GM21390 (cell line): Measurements from ENCODE around the gene MAGIX.
A peak's percentile ranks its signal among the peaks of the same experiment; 100 is the strongest.
"Not testable (repeated sequence)": the region's sequence is repeated elsewhere in the genome, so short reads cannot be mapped to it uniquely, and the experiment has no call there.

Experiments
- ATAC-seq: cut with Tn5 transposase; IDR thresholded peaks from one replicate; pipeline ENCODE4 v1.9.1; 2021; ENCODE audit not compliant: unreplicated experiment

The MAGIX gene

GRCh38 chrX:49162620-49163019, at the start of gene MAGIX:
MAGIX (plus strand) TSS chrX:49162758; CDS start chrX:49162890, 132 bp downstream.
- ATAC-seq, result no peak

- ATAC-seq, result no peak
These were observed 46.5 kb upstream of the MAGIX start for GRCh38 chrX:49116076-49116475.

GRCh38 chrX:49116716-49117115, 45.8 kb upstream of the MAGIX start:
- ATAC-seq, result no peak

GRCh38 chrX:49117581-49117980, 45.0 kb upstream of the MAGIX start:
- no peak for ATAC-seq

GRCh38 chrX:49120091-49120490, 42.5 kb upstream of the MAGIX start:
- ATAC-seq, result no peak

- ATAC-seq, result no peak
These were observed 40.1 kb upstream of the MAGIX start for GRCh38 chrX:49122499-49122898.

- not testable (repeated sequence) for ATAC-seq
These were observed 34.8 kb upstream of the MAGIX start for GRCh38 chrX:49127742-49128258.

GRCh38 chrX:49129427-49129826, 33.1 kb upstream of the MAGIX start:
- ATAC-seq, result no peak

GRCh38 chrX:49132275-49132674, 30.3 kb upstream of the MAGIX start:
- ATAC-seq, result not testable (repeated sequence)

- ATAC-seq, result no peak
These were observed 28.8 kb upstream of the MAGIX start for GRCh38 chrX:49133759-49134158.

GRCh38 chrX:49137492-49137891, 25.1 kb upstream of the MAGIX start:
- ATAC-seq, result no peak

- no peak for ATAC-seq
These were observed 22.8 kb upstream of the MAGIX start for GRCh38 chrX:49139713-49140112.

- not testable (repeated sequence) for ATAC-seq
These were observed 20.3 kb upstream of the MAGIX start for GRCh38 chrX:49142264-49142663.

GRCh38 chrX:49143154-49143553, 19.4 kb upstream of the MAGIX start:
- ATAC-seq, result not testable (repeated sequence)

- ATAC-seq, result no peak
These were observed 15.3 kb upstream of the MAGIX start for GRCh38 chrX:49147282-49147681.

- no peak for ATAC-seq
These were observed 14.6 kb upstream of the MAGIX start for GRCh38 chrX:49147936-49148335.

- not testable (repeated sequence) for ATAC-seq
These were observed 14.0 kb upstream of the MAGIX start for GRCh38 chrX:49148390-49149100.

- not testable (repeated sequence) for ATAC-seq
These were observed 13.3 kb upstream of the MAGIX start for GRCh38 chrX:49149291-49149690.

- ATAC-seq, result no peak
These were observed 9.1 kb upstream of the MAGIX start for GRCh38 chrX:49153467-49153866.

GRCh38 chrX:49155243-49155899, 7.2 kb upstream of the MAGIX start:
- peak; percentile 11 for ATAC-seq

GRCh38 chrX:49155900-49156837, 6.4 kb upstream of the MAGIX start:
- peak; percentile 79 for ATAC-seq
